Suprapubic skin (tissue), 4 donors: ENCODE results near the gene CLEC2B. TPM values are rescaled to one million over a fixed set of nuclear protein-coding genes. Genes with fewer than 3 reads are reported as not detected.

Source experiments
- DNase-seq, 2 donors: peaks; one replicate each; pipeline ENCODE4 v3.0.0-alpha.2; 2019; ENCODE audit warnings: low spot score in 2 of 2
- H3K27ac ChIP-seq: fragments of 200-600 bp; sonication (generic); one replicate; pipeline ENCODE4 v1.5.1; 2019
- H3K27me3 ChIP-seq: fragments of 200-600 bp; sonication (generic); one replicate; pipeline ENCODE4 v1.5.1; 2019
- H3K36me3 ChIP-seq: fragments of 200-600 bp; sonication (generic); one replicate; pipeline ENCODE4 v1.5.1; 2019
- H3K4me1 ChIP-seq: fragments of 200-600 bp; sonication (generic); one replicate; pipeline ENCODE4 v1.5.1; 2019
- H3K4me3 ChIP-seq: fragments of 200-600 bp; sonication (generic); one replicate; pipeline ENCODE4 v1.5.1; 2019; ENCODE audit warnings: mild to moderate bottlenecking
- H3K9me3 ChIP-seq: fragments of 200-600 bp; sonication (generic); one replicate; pipeline ENCODE4 v1.5.1; 2019
- CTCF ChIP-seq, 2 donors: fragments of 200-600 bp in 1 of 2; fragments of 450-650 bp in 1 of 2; sonication (generic) in 1 of 2; IDR thresholded peaks; one replicate each; pipeline ENCODE4 v1.5.1; 2016 to 2019; ENCODE audit warnings: antibody characterized with exemption in 2 of 2, mild to moderate bottlenecking in 1 of 2, moderate library complexity in 1 of 2
- EP300 ChIP-seq: sonication (generic); formaldehyde crosslinking; IDR thresholded peaks from one replicate; pipeline ENCODE4 v1.6.1; 2017; ENCODE audit warnings: antibody characterized with exemption
- POLR2A ChIP-seq, 2 donors: fragments of 450-650 bp; IDR thresholded peaks; one replicate each; pipeline ENCODE4 v1.6.1; 2017; ENCODE audit warnings: antibody characterized with exemption in 2 of 2, mild to moderate bottlenecking in 2 of 2, moderate library complexity in 2 of 2
- POLR2AphosphoS5 ChIP-seq, 3 donors: sonication (generic); formaldehyde crosslinking; IDR thresholded peaks; one replicate each; pipeline ENCODE4 v1.6.1; 2017; ENCODE audit warnings: antibody characterized with exemption in 3 of 3
- WGBS: methylation state at CpG from one replicate; pipeline ENCODE4 v1.1.5; 2018; 5-methylcytosine and 5-hydroxymethylcytosine counted together
- total RNA-seq, 4 donors: library from RNA; depleted of rRNA; stranded (reverse); fragments of >200 nt; gene quantifications; one replicate each; pipeline ENCODE4 v1.1.0, GENCODE V29; 2016

CLEC2B gene
- total RNA-seq, 4 donors from 2014 or later: 41.9 to 81.2 (median 53.5) TPM

- Histone ChIP-seq H3K27me3 (no peaks in the 10 kb centered on the region), H3K27ac (peak overlapping the region; percentile 94), H3K4me3 (peak overlapping the region; percentile 48), H3K36me3 (no peaks in the 10 kb centered on the region), H3K4me1 (peaks cover 30% of the 10 kb centered on the region), H3K9me3 (no peaks in the 10 kb centered on the region)
- 17% methylated on average over 4 of the region's 4 CpGs for WGBS
- DNase-seq: no peak
- TF ChIP-seq CTCF (IDR thresholded peaks at IDR 0.05): no peak
- no peak for TF ChIP-seq EP300
- TF ChIP-seq POLR2A (IDR thresholded peaks at IDR 0.05): no peak
- TF ChIP-seq POLR2AphosphoS5 (IDR thresholded peaks at IDR 0.05): no peak
Measured at GRCh38 chr12:9868951-9869306, 225 bp downstream of the CLEC2B start.

DNA sequence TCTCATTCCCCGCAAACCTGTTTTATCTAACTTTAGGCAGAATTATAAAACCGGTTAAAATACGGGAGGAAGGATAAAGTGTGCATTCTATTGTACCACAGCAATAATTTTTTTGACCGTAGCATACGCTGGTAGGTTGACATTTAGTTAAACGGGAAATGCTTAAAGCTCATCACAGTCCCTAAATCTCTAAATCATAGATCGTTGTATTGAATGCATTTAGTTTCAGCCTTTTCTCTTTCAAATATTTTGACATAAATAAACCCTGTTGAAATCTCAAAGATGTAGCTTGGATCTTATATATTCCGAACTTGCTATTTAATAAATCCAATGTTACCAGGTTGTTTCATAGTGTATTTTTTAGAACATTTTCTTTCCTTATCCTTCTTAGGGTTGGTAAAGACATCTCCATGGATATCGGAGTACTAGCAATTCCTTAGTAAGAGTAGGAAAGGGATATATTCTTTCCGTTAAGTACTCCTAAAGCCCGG is 798 bp downstream of the CLEC2B start:
- no peak for DNase-seq

DNA sequence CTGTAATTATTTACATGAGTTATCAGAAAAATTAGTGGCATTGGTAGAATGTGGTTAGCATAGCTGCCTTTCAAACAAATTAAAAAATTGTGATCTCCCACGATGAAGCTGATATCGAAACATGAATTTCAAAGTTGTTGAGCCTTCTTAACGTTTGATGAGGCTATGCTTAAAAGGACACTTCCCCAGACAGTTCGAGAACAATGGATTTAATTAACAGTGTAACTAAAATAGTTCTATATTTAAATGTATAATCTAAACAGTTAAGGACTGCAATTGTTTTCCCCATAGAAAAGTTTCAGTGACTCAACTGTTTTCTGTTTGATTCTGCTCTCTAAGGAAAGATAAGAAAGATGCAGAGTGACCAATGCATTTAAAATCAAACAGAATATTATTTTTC is 1.6 kb downstream of the CLEC2B start:
- Histone ChIP-seq H3K27me3 (no peaks in the 10 kb centered on the region), H3K4me1 (peaks cover 26% of the 10 kb centered on the region), H3K4me3 (peak overlapping the region; percentile 48), H3K36me3 (no peaks in the 10 kb centered on the region), H3K9me3 (no peaks in the 10 kb centered on the region), H3K27ac (peak overlapping the region; percentile 94)
- TF ChIP-seq CTCF (IDR thresholded peaks at IDR 0.05): no peak
- TF ChIP-seq POLR2AphosphoS5 (IDR thresholded peaks at IDR 0.05): no peak
- TF ChIP-seq POLR2A (IDR thresholded peaks at IDR 0.05): no peak
- TF ChIP-seq EP300: no peak
- no peak for DNase-seq
- 16% methylated on average over 4 of the region's 4 CpGs for WGBS

More for the DNA sequence above, 798 bp downstream of the CLEC2B start:
- WGBS: 37% methylated on average over 11 of the region's 11 CpGs
- no peaks in the 10 kb centered on the region for H3K27me3 ChIP-seq
- H3K27ac ChIP-seq: peak overlapping the region; percentile 94
- H3K4me1 ChIP-seq: peaks cover 29% of the 10 kb centered on the region
- H3K9me3 ChIP-seq: no peaks in the 10 kb centered on the region
- TF ChIP-seq CTCF (IDR thresholded peaks at IDR 0.05) (no peak), POLR2AphosphoS5 (IDR thresholded peaks at IDR 0.05) (no peak), POLR2A (IDR thresholded peaks at IDR 0.05) (no peak)
- peak overlapping the region; percentile 48 for H3K4me3 ChIP-seq
- H3K36me3 ChIP-seq: no peaks in the 10 kb centered on the region

- Histone ChIP-seq H3K27ac (peak overlapping the region; percentile 94), H3K4me3 (peak overlapping the region; percentile 48), H3K9me3 (no peaks in the 10 kb centered on the region), H3K36me3 (no peaks in the 10 kb centered on the region), H3K27me3 (no peaks in the 10 kb centered on the region), H3K4me1 (peaks cover 19% of the 10 kb centered on the region)
- no peak for DNase-seq
- WGBS: 38% methylated on average over 4 of the region's 4 CpGs
- TF ChIP-seq CTCF (IDR thresholded peaks at IDR 0.05): no peak
- no peak for TF ChIP-seq POLR2AphosphoS5 (IDR thresholded peaks at IDR 0.05)
- TF ChIP-seq EP300: no peak
- TF ChIP-seq POLR2A (IDR thresholded peaks at IDR 0.05): no peak
Measured at GRCh38 chr12:9866860-9867269, 2.3 kb downstream of the CLEC2B start.

DNA sequence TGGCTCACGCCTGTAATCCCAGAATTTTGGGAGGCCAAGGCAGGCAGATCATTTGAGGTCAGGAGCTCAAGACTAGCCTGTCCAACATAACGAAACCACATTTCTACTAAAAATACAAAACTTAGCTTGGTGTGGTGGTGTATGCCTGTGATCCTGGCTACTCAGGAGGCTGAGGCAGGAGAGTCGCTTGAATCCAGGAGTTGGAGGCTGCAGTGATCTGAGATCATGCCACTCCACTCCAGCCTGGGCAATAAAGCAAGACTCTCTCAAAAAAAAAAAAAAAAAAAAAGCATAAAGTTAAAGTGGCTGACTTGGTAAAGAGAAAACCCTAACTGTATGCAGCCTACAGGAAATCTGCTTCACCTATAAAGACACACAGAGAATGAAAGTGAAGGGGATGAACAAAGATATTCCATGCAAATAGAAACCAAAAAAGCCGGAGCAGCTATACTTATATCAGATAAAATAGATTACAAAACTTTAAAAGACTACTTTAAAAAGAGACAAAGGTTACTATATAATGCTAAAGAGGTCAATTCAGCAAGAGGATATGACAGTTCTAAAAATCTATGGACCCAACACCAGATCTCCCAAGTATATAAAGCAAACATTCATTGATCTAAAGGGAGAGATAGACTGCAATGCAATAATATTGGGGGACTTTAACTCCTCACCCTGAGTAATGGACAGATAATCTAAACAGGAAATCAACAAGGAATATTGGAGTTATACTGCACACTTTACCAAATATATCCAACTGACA is 4.1 kb downstream of the CLEC2B start:
- Histone ChIP-seq H3K27me3 (no peaks in the 10 kb centered on the region), H3K27ac (peak overlapping the region; percentile 3), H3K9me3 (no peaks in the 10 kb centered on the region), H3K4me1 (peaks cover 2% of the 10 kb centered on the region), H3K4me3 (peak overlapping the region; percentile 48), H3K36me3 (no peaks in the 10 kb centered on the region)
- TF ChIP-seq POLR2A (IDR thresholded peaks at IDR 0.05) (no peak), CTCF (IDR thresholded peaks at IDR 0.05) (no peak), POLR2AphosphoS5 (IDR thresholded peaks at IDR 0.05) (no peak), EP300 (no peak)
- DNase-seq: no peak
- WGBS: 55% methylated on average over 4 of the region's 4 CpGs
